ENCODE measurements around the gene MUC12. TPM values are rescaled to one million over a fixed set of nuclear protein-coding genes. Genes with fewer than 3 reads are reported as not detected.

The MUC12 gene
- total and polyA plus RNA-seq, 2 donors (not counting 3 experiments of a cell fraction or from before 2014, with no cell fraction given), result not detected

DNA sequence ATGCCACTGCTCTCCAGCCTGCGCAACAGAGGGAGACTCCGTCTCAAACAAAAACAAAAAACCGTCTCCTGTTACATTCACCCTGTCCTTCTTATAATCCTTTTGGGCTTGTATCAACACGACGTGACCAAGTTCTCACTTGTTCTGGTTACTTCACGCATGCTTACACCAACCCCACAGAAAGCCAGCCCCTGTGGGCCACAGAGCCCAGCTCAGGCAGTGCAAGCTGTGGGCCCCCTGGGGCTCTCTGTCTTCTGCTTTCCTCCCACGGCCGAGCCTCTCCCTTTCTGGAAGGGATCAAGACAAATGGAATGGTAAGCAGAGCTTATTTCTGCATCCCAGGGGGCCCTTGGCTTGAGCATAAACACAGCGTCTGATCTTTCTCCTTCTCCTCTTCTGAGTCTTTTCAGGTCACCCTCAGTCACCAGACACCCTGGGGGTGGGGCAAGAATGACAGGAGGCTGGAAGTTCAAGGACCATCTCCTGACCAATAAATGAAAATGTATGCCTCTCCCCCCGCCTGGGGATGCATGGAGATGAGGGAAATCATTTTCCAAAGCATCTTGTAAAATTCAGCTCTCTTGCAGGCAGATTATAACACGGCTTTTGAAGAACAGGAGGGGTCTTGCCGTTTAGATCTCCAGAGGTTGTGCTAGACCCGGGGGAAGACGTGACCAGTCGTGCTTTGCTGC, 96.9 kb downstream of the MUC12 start:
- H2AFZ ChIP-seq (ENCODE audit: low read depth, low read length), result no peak overlapping the region
- no TSS peak for BruUV-seq (replicated peaks)
- H3K27ac ChIP-seq (ENCODE audit: insufficient read depth, low read depth, low read length), result no peak overlapping the region
- no peak overlapping the region for H3K4me3 ChIP-seq (replicated peaks in 1 of 3; ENCODE audit: insufficient read depth in 1 of 3, low read depth in 1 of 3, low read length in 3 of 3)
- no peak for DNase-seq (ENCODE audit: low read depth, low spot score)
- FAIRE-seq, result no peak
- H3K27me3 ChIP-seq (ENCODE audit: control insufficient read depth in 2 of 2, insufficient read depth in 2 of 2, low read length in 2 of 2), result no peaks in the 10 kb centered on the region
- CTCF ChIA-PET, result interaction anchor here (1.7 kb wide), 1 partner anchor 11 kb away, joined by 8 read pairs; no protein-coding TSS in a partner anchor
- H3K9me1 ChIP-seq (replicated peaks; ENCODE audit: control insufficient read depth, extremely low read depth, insufficient read depth, low read length), result no peaks in the 10 kb centered on the region
- H3K36me3 ChIP-seq (ENCODE audit: control insufficient read depth in 2 of 2, extremely low read depth in 1 of 2, insufficient read depth in 2 of 2, low read length in 2 of 2), result no peaks in the 10 kb centered on the region
- H3K9ac ChIP-seq (replicated peaks; ENCODE audit: extremely low read depth, insufficient read depth, low read length), result no peak overlapping the region
- no peak overlapping the region for H3K4me2 ChIP-seq (ENCODE audit: insufficient read depth, low read length)
- no peaks in the 10 kb centered on the region for H4K20me1 ChIP-seq (replicated peaks; ENCODE audit: control insufficient read depth, extremely low read depth, insufficient read depth, low read length)
- POLR2A ChIA-PET, result no interaction called here
- TF ChIP-seq MYC (IDR thresholded peaks at IDR 0.05; ENCODE audit: low read depth, low read length) (no peak), GATA2 (IDR thresholded peaks at IDR 0.05; ENCODE audit: insufficient read depth, insufficient read length, low read depth, low read length) (no peak), POLR2AphosphoS5 (IDR thresholded peaks at IDR 0.05; ENCODE audit: insufficient read depth, low read depth, low read length) (no peak), JUN (IDR thresholded peaks at IDR 0.05; ENCODE audit: borderline replicate concordance, insufficient read depth, insufficient read length, low read depth) (no peak), EZH2 (IDR thresholded peaks at IDR 0.05; ENCODE audit: borderline replicate concordance, low read depth, low read length, severe bottlenecking) (no peak), FOS (IDR thresholded peaks at IDR 0.05; ENCODE audit: borderline replicate concordance, insufficient read depth, low read length) (no peak), POLR2A (IDR thresholded peaks at IDR 0.05; ENCODE audit: low read depth, low read length) (no peak)
- TF ChIP-seq, protein P1, sequence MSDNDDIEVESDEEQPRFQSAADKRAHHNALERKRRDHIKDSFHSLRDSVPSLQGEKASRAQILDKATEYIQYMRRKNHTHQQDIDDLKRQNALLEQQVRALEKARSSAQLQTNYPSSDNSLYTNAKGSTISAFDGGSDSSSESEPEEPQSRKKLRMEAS (IDR thresholded peaks at IDR 0.05; ENCODE audit: insufficient read depth, insufficient read length), result no peak
- TF ChIP-seq, protein P2, sequence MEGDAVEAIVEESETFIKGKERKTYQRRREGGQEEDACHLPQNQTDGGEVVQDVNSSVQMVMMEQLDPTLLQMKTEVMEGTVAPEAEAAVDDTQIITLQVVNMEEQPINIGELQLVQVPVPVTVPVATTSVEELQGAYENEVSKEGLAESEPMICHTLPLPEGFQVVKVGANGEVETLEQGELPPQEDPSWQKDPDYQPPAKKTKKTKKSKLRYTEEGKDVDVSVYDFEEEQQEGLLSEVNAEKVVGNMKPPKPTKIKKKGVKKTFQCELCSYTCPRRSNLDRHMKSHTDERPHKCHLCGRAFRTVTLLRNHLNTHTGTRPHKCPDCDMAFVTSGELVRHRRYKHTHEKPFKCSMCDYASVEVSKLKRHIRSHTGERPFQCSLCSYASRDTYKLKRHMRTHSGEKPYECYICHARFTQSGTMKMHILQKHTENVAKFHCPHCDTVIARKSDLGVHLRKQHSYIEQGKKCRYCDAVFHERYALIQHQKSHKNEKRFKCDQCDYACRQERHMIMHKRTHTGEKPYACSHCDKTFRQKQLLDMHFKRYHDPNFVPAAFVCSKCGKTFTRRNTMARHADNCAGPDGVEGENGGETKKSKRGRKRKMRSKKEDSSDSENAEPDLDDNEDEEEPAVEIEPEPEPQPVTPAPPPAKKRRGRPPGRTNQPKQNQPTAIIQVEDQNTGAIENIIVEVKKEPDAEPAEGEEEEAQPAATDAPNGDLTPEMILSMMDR (IDR thresholded peaks at IDR 0.05; ENCODE audit: extremely low read depth in 1 of 2, insufficient read depth in 1 of 2, low read depth in 1 of 2, low read length in 2 of 2), result no peak
- no peaks in the 10 kb centered on the region for H3K9me3 ChIP-seq (replicated peaks; ENCODE audit: control insufficient read depth, insufficient read depth, low read length)
- dilution Hi-C loops (cut with MboI; ENCODE audit: extremely low pct_ligation_motif_present, low sequenced_read_pairs), result no loop called here
- H3K4me1 ChIP-seq (ENCODE audit: control insufficient read depth, extremely low read depth, insufficient read depth, low read length), result no peaks in the 10 kb centered on the region
- intact Hi-C loops (cut with micrococcal nuclease), result no loop called here
- H3K79me2 ChIP-seq (ENCODE audit: control insufficient read depth, insufficient read depth, low read length), result no peaks in the 10 kb centered on the region

Data from endothelial cell of umbilical vein (primary cell).